ENCODE data around the gene NELL1. TPM values are rescaled to one million over a fixed set of nuclear protein-coding genes. Genes with fewer than 3 reads are reported as not detected.

NELL1 gene
- not detected for total RNA-seq
- long read RNA-seq = 0 reads

DNA sequence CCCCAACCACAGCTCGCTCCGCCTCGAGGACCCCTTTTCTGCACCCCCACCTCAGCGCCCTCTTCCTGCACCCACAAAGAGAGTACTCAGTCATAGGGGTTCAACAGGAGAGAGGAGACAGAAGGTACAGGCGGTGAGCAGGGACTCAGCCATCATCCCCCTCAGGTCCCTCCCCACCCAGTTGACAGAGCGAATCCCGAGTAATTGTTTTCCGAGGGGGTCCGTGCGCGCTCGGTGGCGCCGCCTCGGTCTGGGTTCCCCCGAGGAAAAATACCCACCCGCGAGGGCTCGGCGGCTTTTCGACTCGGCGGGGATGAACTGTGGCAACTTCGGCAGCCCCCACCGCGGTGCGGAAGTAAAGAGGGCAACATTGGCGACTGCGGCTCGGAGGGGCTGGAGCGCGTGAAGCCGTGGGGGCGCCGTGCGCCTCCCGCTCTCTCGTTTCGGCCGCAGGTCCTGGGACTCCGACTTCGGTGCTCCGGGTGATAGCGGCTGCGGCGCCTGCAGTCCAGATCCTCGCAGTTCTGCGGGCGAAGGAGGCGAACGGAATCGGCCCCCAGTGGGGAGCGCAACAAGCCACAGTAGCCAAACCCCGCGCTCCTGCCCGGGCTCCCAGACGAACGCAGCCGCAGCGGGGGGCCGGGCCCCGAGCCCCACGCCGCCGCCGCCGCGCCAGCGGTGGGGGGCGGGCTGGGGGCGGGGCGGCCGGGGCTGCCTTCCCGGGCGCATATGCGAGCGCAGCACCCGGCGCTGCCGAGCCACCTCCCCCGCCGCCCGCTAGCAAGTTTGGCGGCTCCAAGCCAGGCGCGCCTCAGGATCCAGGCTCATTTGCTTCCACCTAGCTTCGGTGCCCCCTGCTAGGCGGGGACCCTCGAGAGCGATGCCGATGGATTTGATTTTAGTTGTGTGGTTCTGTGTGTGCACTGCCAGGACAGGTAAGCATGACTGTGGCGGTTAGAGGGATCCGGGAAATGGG lies at the start of gene NELL1:
Gene NELL1, plus strand, starts transcription at position 743 of the 976 bp plus-strand sequence.
- DNase-seq (no peak), ATAC-seq (peak in 1 of 2 donors; percentile 49)
- intact Hi-C loops (cut with DNase I) = no loop called here

DNA sequence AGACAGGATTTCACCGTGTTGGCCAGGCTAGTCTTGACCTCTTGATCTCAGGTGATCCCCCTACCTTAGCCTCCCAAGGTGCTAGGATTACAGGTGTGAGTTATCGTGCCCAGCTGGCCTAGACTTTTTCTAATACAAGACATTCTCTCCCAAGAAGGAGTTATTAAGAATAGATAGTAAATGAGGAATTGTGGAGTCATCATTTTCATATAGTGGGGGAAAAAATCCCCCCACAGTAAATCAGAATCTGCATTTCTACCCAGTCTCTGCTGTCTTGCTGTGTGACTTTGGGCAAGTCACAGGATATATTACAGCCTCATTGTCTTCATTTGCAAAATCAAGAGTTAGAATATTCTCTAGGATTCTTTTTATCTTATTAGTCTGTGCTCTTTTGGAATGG lies 48.4 kb upstream of the NELL1 start:
- no peak for ATAC-seq
- intact Hi-C loops (cut with DNase I) = no loop called here
- DNase-seq = no peak

DNA sequence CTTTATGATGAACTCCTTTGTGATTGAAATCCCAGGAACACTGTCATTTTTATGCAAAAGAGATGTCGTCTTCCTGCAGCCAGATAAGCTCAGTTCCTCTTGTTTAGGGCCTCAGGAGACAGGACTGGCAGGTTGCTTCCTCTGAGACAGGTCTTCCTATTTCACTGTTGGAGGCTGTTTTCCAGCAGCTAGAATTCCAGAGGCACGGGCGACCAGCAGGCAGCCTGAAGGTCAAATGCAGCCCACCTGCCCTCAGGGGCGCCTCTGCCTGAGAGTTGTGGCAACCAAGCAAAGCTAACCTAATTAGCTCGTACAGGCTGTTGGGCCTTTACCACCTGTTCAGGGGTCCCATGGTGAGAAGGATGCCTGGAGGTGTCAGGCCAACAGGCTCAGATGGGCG lies 47.7 kb upstream of the NELL1 start:
- DNase-seq = no peak
- intact Hi-C loops (cut with DNase I) = no loop called here
- ATAC-seq = no peak

DNA sequence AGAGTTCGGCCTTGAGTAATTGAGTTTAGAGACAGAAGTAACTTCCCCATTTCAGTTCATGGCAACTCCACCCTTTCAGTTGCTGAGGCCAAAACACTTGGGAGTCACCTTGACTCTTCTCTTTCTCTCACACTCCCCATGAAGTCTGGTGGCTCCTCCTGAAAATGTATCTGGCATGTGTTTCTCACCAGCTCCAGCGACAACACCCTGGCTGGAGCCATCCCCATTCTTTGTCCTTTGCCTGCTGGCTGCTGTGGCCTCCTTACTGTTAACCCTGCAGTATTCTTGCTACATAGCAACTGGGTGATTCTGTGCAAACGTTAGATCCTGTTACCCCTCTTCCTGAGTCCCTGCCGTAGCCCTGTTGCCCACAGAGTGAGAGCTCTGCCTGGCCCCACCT lies 46.1 kb upstream of the NELL1 start:
- ATAC-seq (peak; percentile 38 to 78), DNase-seq (no peak)
- intact Hi-C loops (cut with DNase I) = no loop called here

DNA sequence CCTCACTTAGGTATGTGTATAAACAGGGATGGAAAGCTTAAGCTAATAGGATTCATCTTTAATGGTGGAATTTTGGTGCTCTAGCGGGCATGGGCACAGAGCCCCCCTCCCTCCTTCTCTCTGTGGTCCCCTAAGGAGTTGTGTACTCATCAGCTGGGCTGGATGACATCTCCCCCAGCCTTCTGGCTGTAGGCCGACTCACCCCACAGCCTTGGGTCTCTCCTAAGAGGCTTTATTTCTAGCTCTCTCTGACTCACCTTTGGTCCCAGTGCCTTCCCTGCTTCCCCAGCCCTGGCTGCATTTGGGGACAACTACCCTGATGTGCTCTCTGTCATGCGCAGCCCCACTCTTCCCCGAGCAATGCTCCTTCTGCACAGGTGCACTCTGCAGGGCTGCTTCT lies 43.1 kb upstream of the NELL1 start:
- no peak for DNase-seq
- ATAC-seq = peak; percentile 16 to 59
- intact Hi-C loops (cut with DNase I) = no loop called here

DNA sequence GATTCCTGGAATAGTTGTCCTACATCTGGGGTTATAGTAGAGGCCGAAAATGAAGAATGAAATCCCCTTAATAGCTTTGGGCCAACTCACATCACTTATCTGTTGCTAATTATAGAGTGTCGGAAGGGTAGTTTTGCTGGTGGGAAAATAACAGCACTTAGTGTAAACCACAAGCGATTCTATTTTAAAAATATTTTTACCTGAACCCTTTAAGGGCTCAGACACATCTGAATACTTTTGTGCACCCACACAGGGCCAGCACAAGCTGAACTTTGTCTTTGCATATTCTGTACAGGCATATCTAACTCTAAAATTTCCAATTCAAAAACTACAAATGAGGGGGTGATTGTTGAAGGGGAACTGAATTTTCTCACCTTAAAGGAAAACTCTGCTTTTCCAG lies 42.4 kb upstream of the NELL1 start:
- intact Hi-C loops (cut with DNase I) = no loop called here
- DNase-seq = no peak
- peak; percentile 39 to 40 for ATAC-seq

DNA sequence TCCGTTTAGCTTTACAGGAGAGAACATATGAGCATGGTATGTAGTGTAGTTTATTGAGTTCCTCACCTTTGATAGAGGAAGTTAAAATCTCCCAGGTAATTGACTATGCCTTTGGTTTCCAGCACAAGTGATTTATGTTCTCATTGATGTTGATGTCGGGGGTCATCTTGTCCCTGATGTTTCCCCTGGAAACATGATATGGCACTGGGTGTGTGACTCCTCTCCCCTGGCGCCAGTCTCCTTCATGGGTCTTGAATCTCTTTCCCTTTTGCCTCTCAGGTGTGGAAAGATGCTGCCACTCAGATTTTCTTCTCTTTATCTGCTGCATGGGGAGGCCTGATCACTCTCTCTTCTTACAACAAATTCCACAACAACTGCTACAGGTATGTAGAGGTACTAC lies 41.7 kb upstream of the NELL1 start:
- DNase-seq (no peak), ATAC-seq (no peak)
- intact Hi-C loops (cut with DNase I) = no loop called here

DNA sequence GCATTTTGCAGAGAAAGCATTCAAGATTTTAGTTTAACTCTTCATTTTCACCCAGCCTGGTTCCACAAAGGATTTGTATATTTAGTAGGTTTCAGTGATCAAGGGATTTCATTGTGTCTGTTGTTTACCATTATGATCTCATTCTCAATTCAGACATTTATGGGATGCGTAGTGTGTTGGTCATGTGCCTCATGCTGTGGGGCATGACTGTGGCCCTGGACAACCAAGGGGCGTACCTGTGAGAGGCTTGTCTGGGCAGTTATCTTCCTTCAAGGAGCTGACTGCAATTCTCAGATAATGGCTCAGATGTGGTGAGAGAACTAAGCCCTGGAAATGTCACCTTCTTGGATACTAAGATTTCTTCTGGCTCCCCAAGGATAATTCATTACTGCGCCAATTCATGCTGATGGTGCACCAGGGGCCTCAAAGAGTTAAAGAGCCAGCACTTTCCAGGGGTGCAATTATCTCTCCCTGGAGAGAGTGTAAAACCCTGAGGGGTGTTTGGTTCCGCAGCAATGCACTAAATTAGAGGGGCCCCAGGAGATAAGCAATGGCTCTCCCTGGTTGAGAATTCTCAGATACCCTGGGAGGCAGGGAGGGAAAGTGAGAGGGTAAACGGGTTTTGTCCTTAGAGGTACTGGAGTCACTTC lies 37.7 kb upstream of the NELL1 start:
- intact Hi-C loops (cut with DNase I) = no loop called here
- DNase-seq (no peak), ATAC-seq (no peak)

DNA sequence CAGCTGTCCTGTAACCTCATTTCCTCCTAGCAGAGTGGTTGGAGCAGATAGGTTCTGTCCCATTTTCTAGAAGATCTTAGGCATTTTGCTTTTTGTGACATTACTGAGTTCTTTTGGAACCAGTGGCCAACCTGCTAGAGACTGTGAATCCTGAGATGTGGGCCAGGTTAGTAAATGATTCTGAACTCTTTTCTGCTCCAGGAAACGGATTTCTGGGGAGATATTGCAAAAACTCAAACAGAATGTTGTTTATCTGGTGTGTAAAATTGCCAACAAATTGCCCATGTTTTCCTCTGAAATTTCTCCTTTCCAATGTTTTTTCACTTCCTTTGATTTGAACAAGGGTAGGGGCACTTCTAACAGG lies 37.2 kb upstream of the NELL1 start:
- intact Hi-C loops (cut with DNase I) = no loop called here
- DNase-seq (no peak), ATAC-seq (no peak)

DNA sequence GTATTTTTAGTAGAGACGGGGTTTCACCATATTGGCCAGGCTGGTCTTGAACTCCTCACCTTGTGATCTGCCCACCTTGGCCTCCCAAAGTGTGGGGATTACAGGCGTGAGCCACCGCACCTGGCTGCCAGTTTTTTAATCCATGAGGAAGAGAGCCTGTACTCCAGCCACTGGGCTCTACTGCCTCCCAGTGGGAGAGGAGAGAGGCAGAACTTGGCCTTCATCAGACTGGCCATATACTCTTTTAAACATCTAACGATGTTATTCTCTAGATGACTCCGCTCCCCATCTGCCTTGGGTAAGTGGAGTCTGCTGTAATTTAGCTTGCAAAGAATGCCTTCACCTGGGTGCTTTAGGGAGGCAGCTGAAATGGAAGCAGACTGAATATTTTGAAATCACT lies 35.3 kb upstream of the NELL1 start:
- intact Hi-C loops (cut with DNase I) = no loop called here
- DNase-seq = no peak
- ATAC-seq = no peak

DNA sequence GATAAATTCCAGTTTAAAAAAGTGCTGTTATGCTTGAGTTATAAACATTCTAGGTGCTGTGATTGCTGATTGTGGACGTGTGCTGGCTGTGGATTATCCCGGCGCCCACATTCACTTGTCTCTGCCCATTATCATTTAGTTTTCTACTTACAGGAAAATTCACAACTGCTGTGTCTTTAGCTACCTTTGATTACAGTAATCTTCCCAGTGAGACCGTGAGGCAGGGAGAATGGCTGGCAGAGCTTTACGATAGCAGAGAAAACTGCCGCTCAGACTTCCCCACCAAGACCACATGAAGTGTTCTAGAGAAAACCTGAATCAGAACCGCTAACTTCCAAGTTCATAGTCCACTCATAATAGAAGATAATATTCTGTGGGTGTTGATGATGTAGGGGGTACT lies 34.6 kb upstream of the NELL1 start:
- DNase-seq (no peak), ATAC-seq (no peak)
- intact Hi-C loops (cut with DNase I) = no loop called here

DNA sequence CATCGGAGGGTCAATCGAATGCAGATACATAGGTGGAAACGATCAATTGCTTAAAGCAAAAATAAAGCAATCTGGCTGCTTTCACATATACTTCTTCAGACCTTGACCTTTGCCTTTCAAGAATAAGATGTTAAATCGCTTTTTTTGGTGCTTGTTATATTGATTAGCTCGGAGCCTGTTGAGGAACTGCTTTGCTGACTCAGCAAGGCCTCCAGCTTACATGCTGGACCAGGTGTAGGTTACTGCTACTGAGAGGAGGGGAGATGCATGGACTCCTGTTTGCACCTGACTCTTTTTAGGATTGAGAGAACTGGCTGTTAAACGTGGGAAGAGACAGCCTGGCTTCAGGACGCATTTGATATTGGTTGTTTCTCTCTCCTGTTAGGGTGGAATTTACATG lies 31.3 kb upstream of the NELL1 start:
- intact Hi-C loops (cut with DNase I) = no loop called here
- DNase-seq (no peak), ATAC-seq (no peak)

DNA sequence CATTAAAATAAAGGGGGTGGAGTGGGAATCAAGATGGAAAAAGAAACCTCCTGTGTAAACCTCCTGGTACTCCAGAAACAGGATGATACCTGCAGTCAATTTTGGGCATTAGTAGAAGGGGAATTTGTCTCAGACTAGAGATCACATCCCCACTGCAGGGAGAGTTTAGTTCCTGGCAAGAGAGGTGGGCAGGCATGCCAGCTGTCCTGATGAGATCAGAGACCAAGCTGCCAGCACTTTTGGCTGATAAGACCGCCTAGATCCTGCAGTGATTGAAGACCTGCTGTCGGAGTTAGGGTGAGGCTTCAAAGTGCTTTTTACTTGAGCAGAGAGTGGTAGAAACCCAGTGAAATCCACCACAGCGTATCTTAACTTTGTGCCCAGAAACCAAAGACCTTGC lies 29.7 kb upstream of the NELL1 start:
- DNase-seq (no peak), ATAC-seq (no peak)
- intact Hi-C loops (cut with DNase I) = loop anchor here in 1 of 2 donors (10.0 kb wide), 1 partner anchor 1665 kb away; no protein-coding TSS in a partner anchor

DNA sequence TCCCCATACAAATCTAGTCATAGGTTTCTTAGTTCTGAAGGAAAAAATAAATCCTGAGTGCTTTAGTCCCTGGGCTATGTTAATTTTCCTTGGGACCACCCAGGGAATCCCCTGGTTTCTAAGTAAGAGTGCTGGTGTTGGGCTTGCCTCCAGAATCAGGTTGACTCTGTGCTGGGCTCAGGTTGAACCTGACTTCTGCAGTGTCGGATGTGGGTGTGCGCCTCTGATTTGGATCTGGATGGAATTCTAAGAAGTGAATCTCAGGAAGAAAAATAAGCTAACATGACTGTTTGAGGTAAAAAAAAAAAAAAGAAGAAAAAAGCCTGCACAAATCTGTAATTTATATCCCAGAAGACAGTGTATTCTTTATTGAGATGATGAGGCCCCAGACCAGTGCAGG lies 29.0 kb upstream of the NELL1 start:
- no peak for DNase-seq
- no peak for ATAC-seq
- intact Hi-C loops (cut with DNase I) = loop anchor here in 1 of 2 donors (10.0 kb wide), 1 partner anchor 1664 kb away; no protein-coding TSS in a partner anchor

DNA sequence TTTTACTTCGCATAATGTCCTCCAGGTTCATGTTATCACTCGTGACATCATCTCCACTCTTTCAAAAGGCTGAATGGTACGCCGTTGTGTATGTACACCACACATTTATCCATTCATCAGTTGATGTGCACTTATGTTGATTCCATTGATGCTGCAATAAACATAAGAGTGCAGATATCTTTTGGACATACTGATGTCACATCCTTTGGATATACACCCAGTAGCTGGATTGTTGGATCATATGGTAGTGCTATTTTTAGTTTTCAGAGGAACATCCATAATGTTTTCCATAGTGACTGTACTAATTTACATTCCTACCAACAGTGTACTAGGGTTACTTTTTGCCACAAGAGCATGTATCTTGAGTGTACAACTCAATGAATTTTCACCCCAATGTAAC lies 25.0 kb upstream of the NELL1 start:
- intact Hi-C loops (cut with DNase I) = loop anchor here in 1 of 2 donors (10.0 kb wide), 1 partner anchor 1660 kb away; no protein-coding TSS in a partner anchor
- ATAC-seq = no peak

DNA sequence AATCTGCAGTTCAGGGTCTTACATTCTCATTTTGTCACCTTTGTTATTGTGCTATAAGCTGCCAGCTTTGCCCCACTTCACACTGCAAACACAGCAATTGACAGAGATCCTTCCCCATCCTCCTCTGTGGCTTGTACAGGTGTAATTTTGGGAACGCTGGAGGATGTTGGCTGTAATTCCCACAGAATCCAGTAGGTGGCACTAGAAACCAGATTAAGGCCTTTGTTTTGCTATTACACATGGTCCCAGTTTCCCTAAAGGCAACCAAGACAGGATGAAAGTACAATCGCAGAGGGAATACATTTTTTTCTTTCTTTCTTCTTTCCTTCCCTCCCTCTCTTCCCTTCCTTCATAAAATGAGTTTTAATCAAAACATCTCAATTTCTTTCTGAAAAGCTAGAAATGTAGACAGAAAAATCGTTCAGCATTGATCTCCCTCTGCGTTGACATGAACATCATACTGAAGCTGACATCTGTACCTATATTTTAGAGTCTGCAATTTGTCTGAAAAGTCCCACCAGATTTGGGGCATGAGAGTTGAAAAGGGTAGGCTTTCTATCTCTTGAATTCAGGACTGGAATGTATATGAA lies 21.3 kb upstream of the NELL1 start:
- DNase-seq (no peak), ATAC-seq (peak; percentile 30 to 53)
- intact Hi-C loops (cut with DNase I) = loop anchor here in 1 of 2 donors (5.0 to 10.0 kb wide), 2 partner anchors 864 to 1657 kb away; no protein-coding TSS in a partner anchor

More for the DNA sequence above, 25.0 kb upstream of the NELL1 start:
- DNase-seq = no peak

DNA sequence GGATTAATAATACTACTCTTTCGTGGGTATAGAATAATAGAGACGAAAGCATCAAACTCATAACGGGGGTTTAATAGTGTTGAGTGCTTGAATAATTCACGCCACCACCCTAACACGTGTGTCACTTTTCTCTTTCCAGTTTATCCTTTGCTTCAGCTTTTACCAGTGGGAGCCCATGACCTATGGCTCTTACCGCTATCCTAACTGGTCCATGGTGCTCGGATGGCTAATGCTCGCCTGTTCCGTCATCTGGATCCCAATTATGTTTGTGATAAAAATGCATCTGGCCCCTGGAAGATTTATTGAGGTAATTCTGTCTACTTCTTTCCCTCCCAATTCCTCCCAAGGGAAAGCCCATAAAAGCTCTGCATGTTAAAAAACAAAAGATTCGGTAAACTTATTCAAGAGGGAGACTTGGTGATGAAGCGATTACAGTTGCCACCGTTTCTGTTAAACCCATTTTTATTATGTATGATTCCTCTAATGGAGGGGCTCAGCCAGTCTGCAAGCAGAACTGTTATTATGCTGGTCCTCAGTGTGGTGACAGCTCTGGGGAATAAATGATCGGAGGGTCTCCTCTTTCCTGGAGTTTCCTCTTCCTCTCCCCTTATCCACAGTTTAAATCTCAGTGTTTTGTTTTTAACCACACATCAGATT lies 17.1 kb upstream of the NELL1 start:
- ATAC-seq (no peak), DNase-seq (no peak)
- intact Hi-C loops (cut with DNase I) = no loop called here

DNA sequence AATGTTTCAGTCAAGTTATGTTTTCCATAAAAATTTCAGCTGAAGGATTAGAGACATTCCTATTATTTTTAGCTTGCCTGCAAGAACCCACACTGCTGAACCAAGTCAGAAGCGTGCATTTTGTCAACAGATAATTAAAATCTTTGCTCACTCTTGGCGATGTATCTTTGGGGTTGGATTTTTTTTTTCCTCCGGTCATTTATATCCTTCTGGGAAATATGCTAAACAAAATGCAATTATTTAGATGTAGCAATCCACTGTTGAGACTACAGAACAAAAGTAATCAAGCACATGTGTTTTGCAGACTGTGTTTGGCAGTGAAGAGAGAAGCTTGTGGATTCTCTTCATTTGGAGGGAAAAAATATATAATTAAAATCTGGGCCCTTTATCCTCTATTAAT lies 15.3 kb upstream of the NELL1 start:
- DNase-seq (no peak), ATAC-seq (no peak)
- intact Hi-C loops (cut with DNase I) = no loop called here

DNA sequence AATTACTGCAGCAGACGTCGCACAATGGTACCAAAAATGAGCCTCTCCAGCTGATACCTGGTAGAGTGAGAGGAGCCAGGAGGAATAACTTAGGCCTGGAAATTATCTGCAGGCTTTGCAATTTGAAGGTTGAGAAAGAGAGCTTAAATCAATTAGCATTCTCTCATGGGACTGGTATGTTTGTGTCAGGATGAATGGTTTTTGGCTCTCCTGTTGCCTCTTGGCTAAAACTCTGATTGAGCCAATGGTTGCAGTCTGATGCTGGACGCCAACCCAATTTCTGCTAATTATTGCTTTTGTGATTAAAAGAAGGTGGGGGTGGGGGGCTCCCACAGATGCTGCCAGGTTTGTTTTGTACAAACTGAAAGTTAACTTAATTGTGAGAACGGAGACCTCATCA lies 12.5 kb upstream of the NELL1 start:
- DNase-seq (no peak), ATAC-seq (no peak)
- intact Hi-C loops (cut with DNase I) = no loop called here

DNA sequence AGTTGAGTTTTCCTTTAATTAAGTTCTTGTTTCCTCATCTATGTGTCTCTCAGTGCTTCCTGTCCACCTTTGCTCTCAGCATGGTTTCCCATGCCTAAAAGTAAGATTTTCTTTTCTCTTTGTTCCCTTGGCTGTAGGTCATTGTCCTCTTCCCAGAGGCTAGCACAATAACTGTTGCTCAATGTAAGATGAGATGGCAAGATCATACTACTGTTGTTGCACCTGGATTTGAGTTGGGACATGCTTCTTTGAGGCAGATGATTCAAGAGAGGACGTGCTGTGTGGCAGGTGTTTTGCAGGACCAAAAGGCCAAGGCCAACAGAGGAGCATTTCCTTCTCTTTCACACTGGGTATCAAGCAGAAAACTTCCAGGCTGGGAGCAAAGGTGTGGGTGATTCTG lies 11.3 kb upstream of the NELL1 start:
- intact Hi-C loops (cut with DNase I) = no loop called here
- ATAC-seq (no peak), DNase-seq (no peak)
